HG02678 (cell line): Measurements from ENCODE around the gene MYO5C.

Experiments
- ATAC-seq: cut with Tn5 transposase; IDR thresholded peaks from one replicate; pipeline ENCODE4 v1.9.1; 2021; ENCODE audit warnings: mild to moderate bottlenecking, moderate library complexity; ENCODE audit not compliant: unreplicated experiment

MYO5C gene

DNA sequence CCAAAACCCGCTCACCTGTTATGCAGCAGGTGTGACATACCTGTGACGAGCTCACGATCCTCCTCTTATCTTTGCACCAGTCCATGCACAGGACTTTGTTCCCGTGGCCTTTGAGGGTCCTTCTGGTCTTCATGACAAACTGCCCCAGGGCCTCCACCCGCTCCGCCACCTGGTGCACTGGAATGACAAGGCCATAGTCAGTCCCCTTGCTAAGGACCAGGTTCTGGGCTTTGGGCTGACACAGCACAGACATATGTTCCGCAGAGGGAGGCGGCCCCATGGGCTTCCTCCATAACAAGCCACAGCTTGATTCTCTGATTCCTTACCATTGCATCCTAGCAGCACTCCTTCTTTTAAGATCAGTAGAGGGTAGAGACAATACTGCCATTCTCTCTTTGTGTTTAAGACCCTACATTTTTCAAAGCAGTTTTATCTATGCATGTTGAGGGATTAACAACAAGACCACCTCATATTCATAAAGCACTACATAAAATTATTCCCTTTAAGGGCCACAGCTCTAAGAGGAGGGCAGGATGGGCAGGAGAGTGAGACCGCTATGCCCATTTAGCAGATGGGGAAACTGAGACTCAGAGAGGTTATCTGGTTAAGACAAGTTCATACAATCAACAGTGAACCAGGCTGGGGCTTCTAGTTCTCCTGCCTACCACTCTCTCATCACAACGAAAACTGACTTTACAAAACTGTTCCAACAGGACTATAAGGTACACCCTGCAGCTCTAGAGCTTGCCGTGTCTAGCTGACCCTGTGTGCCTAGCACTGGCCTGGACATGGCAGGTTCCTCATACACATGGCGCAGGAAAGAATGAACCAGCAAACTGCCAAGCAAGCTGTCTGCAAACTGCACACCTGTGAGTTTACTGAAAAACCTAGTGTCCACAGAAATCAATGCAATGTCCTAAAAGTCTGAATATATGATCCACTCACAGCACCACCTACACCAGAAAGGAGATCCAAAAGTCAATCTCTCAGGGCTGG lies 141.4 kb downstream of the MYO5C start:
- ATAC-seq: no peak

DNA sequence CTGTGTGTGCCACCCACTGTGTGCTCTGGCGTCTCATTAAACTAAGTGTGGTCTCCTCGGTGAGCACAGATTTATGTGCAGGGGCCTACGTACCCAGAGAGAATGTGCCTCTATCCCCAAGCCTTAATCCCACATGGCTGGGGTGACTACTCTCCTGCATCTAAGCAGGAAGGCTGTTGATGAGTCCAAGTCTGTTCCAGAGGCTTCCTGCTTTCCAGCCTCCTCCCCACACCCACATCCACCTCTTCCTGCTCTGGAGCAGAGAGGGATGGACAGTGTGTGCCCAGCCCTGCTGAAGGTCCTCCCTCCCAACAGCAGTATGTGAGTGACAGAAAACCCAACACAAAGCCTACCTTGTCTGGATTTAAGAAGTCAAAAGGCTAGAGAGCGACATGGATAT lies 144.3 kb downstream of the MYO5C start:
- ATAC-seq: no peak

DNA sequence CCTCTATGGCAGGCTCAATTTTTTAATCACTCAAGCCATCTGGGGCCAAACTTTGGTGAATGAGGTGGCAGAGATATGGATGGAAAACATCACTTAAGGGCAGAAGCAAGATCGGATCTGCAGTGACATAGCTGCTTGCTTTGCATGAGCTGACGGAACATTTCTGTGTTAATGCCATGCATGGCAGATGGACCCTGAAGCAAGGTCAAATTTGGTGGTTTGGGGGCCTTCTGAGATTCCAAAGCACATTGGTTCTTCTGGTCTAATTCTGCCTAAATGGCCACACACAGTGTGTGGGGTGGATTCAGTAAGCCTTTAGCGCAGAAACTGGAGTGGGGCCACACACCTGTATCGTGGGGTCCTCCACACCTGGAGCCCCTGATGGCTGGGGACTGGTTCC lies 144.7 kb downstream of the MYO5C start:
- no peak for ATAC-seq

DNA sequence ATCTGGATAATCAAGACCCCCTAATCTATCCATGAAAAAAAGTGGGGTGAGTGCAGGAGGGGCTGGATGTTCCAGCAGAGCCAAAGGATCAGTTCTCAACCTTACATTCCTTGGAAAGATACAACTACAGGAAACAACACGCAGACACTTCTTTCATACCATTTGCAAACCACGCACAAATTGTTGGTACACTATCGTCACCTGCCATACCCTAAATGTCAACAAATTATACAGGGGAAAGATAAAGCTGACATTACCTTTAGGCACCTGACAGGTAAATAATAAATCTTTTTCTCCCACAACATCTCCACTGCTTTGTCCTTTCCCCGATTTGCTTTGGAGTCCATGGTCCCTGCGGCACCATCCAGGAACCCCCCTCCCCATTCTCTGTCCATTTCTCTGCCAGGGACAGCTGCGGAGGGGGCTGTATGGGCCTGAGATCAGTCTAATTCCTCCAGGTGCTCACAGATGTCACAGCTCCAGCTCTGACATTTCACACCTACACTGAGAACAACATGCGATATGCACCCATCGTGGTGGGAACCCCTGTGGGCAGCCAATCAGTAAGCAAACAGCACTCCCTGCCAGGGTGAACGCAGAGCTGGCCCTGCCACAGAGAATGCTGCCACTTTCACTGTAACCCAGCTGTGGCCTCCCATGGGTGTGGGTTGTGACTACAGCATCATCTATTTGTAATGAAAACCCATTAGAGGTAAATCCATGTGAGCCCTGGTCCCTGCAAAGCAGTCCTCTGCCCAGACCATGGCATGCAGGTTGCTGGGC lies 145.4 kb downstream of the MYO5C start:
- no peak for ATAC-seq

DNA sequence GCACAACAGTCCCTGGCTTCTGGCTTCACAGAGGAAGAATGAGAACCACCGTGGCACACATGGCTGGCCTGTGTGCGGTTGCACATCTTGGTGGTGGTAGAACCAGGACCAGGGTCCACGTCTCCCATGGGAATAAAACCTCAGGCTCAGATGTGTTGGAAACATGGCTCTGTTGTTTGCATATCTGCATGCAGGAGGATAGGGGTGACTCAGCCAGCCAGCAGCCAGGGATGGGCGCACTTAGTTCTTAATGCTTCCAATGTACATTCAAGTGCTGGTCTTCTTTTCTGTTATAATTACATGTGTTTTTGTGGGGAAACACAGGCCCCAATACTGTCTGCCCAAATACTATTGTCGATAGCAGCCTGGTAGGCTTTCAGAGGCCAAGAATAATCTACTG lies 147.2 kb downstream of the MYO5C start:
- no peak for ATAC-seq

DNA sequence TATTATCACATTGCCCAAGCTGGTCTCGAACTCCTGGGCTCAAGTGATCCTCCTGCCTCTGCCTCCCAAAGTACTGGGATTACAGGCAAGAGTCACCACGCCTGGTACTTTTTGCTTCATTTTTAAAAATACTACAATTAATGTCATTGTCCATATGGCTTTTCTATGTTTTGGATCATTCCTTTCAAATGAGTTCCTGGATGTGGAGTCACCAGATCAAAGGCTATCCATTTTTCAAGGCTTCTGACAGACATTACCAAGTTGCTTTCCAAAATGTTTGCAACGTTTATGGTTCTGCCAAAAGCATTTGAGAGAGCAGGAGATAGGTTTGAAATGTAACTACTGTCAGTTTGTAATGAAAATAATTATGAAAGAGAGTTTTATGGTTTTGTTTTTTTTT lies 148.8 kb downstream of the MYO5C start:
- no peak for ATAC-seq

DNA sequence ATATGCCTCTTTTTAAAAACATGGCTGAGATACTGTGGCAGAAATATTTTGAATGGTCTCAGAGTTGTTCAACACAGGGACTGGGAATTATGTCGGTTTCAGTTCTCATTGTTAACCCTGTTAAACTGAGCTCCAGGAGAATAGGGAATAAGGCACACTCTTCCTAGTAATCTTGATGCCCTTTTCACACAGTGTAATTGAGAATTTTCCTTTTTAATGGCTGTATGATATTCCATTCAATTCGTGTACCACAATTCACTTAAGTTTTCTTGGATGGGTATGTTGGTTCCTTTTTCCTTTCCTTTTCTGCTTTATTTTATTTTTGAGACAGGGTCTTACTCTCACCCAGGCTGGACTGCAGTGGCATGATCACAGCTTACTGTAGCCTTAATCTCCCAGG lies 149.3 kb downstream of the MYO5C start:
- no peak for ATAC-seq

DNA sequence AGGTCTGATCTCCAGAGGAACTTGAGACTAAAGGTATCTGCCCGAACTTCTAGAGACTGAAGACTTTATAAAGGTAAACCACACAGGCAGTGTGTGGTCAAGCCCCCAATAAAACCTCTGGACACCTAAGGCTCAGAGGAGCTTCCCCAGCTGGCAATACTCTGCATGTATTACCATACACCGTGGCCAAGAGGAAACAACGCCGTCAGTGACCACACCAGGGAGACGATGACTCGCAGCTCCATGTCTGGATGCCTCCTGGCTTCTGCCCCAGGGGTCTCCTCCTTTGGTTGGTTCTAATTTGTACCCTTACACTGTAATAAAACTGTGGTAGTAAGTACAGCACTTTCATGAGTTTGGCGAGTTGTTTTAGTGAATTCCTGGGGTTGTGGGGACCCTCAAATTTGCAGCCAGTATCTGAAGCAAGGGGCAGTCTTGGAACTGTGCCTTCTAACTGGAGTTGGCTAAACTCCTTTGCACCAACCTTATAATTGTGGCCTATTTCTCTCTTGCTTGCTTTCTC lies 150.9 kb downstream of the MYO5C start:
- no peak for ATAC-seq

DNA sequence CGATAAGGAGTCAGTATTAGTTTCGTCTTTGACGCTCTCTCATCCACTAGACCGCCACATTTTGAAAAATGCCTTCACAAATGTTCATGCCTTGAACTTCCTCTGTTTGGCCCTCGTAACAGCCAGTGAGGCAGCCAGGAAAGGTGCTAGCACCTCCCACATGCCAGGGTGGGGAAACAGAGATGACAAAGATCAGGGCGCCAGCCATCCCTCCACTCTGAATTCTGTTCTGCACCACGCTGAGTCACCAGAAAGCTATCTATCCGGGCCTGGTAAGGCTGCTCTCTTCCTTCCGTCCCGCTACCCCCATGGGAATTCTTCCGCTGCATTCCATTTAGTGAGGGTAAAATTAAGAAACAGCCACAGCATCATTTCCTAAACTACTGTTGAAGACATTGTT lies 151.7 kb downstream of the MYO5C start:
- ATAC-seq: no peak
